ENCODE measurements around the gene EXOSC5. TPM values are rescaled to one million over a fixed set of nuclear protein-coding genes. Genes with fewer than 3 reads are reported as not detected.

The EXOSC5 gene
- total and polyA plus RNA-seq, 9 of the 15 experiments (the other 6 are each of a cell fraction or from before 2014, with no cell fraction given), result 10.9 to 75.5 (median 37.8) TPM

DNA sequence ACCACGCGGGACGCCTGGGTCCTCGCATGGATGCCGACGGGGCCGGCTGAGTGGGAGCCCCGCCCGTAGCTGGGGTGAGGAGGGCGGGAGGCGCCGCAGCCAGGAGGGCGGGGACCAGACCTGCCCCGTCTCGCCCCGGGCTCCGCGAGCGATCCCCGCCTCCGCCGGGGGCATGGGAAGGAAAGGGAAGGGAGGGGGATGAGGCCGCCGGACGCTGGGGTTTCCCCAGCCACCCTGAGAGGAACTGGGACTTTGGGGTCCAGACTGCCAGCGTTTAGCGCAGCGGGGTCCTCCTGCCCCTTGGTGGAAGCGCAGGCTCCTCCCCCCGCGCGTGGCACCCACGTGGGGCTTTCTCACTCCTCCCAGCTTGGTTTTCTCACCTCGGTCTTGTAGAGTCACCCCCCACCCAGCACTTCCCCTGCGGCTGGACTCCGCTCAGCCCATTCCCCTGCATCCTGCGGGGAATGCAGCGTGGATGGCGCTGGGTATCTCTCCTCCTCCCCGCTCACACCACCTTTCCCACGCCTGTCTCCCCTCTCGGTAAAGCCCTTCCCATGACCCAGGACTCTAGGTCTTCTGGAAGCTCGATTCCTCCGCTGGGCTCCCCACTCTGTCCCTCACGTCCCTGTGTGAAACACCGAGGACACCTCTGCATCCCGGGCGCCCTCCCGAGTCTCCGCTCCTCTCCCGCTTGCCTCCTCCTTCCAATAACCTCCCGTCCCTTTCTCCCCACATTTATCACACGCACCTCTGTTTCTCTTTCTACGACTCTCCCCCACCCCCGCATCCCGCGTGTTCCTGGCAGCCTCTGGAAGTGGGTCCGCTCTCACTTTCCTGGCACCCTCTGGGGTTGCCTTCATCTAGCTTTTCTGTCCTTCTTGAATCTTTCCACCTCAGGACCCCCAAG lies 45.6 kb downstream of the EXOSC5 start (continued):
- TF ChIP-seq POLR3G (IDR thresholded peaks at IDR 0.05; ENCODE audit: extremely low read depth, insufficient read length, insufficient replicate concordance), result no peak
- TF ChIP-seq EHMT2 (IDR thresholded peaks at IDR 0.05), result no peak
- no peak for TF ChIP-seq ZNF778 (CRISPR knock-in tag; IDR thresholded peaks at IDR 0.05)
- TF ChIP-seq SMAD4 (CRISPR knock-in tag; conservative IDR thresholded peaks at IDR 0.05), result 0 out of 2 replicates have a peak, but pooled peaks have one; percentile 38
- TF ChIP-seq CBX3 (IDR thresholded peaks at IDR 0.05; ENCODE audit: borderline replicate concordance in 1 of 2, low read length in 2 of 2), result no peak
- TF ChIP-seq, protein P1, sequence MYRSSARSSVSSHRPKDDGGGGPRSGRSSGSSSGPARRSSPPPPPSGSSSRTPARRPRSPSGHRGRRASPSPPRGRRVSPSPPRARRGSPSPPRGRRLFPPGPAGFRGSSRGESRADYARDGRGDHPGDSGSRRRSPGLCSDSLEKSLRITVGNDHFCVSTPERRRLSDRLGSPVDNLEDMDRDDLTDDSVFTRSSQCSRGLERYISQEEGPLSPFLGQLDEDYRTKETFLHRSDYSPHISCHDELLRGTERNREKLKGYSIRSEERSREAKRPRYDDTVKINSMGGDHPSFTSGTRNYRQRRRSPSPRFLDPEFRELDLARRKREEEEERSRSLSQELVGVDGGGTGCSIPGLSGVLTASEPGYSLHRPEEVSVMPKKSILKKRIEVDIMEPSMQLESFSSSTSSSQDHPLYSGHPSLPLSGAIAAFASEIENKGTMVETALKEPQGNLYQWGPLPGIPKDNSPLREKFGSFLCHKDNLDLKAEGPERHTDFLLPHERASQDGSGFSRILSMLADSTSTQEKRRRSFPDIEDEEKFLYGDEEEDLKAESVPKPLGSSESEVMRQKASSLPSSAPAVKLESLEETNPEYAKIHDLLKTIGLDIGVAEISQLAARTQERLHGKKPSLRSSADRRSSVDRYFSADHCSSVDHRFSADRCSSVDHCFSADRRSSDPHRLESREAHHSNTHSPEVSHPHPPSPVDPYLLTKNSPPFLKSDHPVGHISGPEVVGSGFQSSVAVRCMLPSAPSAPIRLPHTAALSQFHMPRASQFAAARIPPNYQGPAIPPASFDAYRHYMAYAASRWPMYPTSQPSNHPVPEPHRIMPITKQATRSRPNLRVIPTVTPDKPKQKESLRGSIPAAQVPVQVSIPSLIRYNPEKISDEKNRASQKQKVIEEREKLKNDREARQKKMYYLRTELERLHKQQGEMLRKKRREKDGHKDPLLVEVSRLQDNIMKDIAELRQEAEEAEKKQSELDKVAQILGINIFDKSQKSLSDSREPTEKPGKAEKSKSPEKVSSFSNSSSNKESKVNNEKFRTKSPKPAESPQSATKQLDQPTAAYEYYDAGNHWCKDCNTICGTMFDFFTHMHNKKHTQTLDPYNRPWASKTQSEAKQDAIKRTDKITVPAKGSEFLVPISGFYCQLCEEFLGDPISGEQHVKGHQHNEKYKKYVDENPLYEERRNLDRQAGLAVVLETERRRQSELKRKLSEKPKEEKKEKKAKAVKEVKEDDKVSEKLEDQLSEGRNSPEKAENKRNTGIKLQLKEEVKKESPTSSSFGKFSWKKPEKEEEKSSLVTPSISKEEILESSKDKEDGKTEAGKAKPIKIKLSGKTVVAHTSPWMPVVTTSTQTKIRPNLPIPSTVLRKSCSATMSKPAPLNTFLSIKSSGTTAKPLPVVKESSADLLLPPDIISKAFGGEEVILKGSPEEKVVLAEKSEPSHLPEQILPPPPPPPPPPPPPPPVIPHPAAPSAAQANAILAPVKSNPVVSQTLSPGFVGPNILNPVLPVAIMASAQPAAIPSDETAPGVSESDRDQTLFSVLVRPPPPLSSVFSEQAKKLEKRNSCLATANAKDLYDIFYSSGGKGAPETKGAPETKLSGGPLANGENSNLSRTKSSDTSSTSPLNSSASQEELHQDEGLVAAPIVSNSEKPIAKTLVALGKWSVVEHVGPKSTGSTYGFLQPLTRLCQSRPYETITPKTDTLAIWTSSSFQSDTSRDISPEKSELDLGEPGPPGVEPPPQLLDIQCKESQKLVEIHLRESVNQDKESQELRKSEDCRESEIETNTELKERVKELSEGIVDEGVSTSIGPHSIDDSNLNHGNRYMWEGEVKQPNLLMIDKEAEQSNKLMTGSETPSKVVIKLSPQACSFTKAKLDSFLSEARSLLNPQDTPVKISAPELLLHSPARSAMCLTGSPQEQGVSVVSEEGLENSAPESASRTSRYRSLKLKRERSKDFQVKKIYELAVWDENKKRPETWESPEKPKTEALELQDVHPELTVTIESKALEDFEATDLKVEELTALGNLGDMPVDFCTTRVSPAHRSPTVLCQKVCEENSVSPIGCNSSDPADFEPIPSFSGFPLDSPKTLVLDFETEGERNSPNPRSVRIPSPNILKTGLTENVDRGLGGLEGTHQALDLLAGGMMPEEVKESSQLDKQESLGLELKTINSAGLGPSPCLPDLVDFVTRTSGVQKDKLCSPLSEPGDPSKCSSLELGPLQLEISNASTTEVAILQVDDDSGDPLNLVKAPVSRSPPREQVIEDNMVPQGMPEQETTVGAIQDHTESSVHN (IDR thresholded peaks at IDR 0.05; ENCODE audit: borderline replicate concordance in 1 of 2, low read depth in 1 of 2), result no peak
- 0 out of 2 replicates have a peak, but pooled peaks have one; percentile 27 for TF ChIP-seq KLF13 (tag; IDR thresholded peaks at IDR 0.05; ENCODE audit: borderline replicate concordance, low read depth)
- TF ChIP-seq SMAD2 (IDR thresholded peaks at IDR 0.05; ENCODE audit: low read depth, low read length), result no peak
- TF ChIP-seq, protein P2, sequence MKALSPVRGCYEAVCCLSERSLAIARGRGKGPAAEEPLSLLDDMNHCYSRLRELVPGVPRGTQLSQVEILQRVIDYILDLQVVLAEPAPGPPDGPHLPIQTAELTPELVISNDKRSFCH (CRISPR knock-in tag; IDR thresholded peaks at IDR 0.05), result no peak
- TF ChIP-seq, protein P2 (tag; IDR thresholded peaks at IDR 0.05), result no peak
- no peak for TF ChIP-seq ARID1B (IDR thresholded peaks at IDR 0.05)
- no peak for TF ChIP-seq POLR2H (tag; IDR thresholded peaks at IDR 0.05; ENCODE audit: low read depth)
- TF ChIP-seq, protein P3, sequence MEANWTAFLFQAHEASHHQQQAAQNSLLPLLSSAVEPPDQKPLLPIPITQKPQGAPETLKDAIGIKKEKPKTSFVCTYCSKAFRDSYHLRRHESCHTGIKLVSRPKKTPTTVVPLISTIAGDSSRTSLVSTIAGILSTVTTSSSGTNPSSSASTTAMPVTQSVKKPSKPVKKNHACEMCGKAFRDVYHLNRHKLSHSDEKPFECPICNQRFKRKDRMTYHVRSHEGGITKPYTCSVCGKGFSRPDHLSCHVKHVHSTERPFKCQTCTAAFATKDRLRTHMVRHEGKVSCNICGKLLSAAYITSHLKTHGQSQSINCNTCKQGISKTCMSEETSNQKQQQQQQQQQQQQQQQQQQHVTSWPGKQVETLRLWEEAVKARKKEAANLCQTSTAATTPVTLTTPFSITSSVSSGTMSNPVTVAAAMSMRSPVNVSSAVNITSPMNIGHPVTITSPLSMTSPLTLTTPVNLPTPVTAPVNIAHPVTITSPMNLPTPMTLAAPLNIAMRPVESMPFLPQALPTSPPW (CRISPR knock-in tag; IDR thresholded peaks at IDR 0.05), result peak; percentile 74
- no peak for TF ChIP-seq TEAD2 (tag; IDR thresholded peaks at IDR 0.05)
- TF ChIP-seq ZNF449 (CRISPR knock-in tag; IDR thresholded peaks at IDR 0.05), result no peak
